HG02610 (cell line): ENCODE results near the gene USH2A.

ENCODE experiments used
- ATAC-seq: cut with Tn5 transposase; IDR thresholded peaks from one replicate; pipeline ENCODE4 v1.9.1; 2021; ENCODE audit warnings: mild to moderate bottlenecking, moderate library complexity; ENCODE audit not compliant: unreplicated experiment

USH2A gene

GRCh38 chr1:215971793-215972441 is 451.3 kb downstream of the USH2A start:
- no peak for ATAC-seq

GRCh38 chr1:215970406-215970805 is 452.8 kb downstream of the USH2A start:
- ATAC-seq = no peak

- ATAC-seq = no peak
Measured at GRCh38 chr1:215963621-215964020, 459.6 kb downstream of the USH2A start.

GRCh38 chr1:215963040-215963439 is 460.2 kb downstream of the USH2A start:
- ATAC-seq = no peak

- ATAC-seq = no peak
Measured at GRCh38 chr1:215958841-215959240, 464.4 kb downstream of the USH2A start.

- ATAC-seq = no peak
Measured at GRCh38 chr1:215957663-215958062, 465.6 kb downstream of the USH2A start.

- ATAC-seq = no peak
Measured at GRCh38 chr1:215932558-215932957, 490.7 kb downstream of the USH2A start.

GRCh38 chr1:215926670-215927069 is 496.6 kb downstream of the USH2A start:
- no peak for ATAC-seq

- ATAC-seq = no peak
Measured at GRCh38 chr1:215923129-215923824, 500.0 kb downstream of the USH2A start.

- ATAC-seq = no peak
Measured at GRCh38 chr1:215911406-215911968, 511.8 kb downstream of the USH2A start.

- ATAC-seq = no peak
Measured at GRCh38 chr1:215905493-215906115, 517.6 kb downstream of the USH2A start.

- ATAC-seq = no peak
Measured at GRCh38 chr1:215900684-215901083, 522.6 kb downstream of the USH2A start.

- no peak for ATAC-seq
Measured at GRCh38 chr1:215899901-215900300, 523.3 kb downstream of the USH2A start.

GRCh38 chr1:215895893-215896292 is 527.4 kb downstream of the USH2A start:
- no peak for ATAC-seq

- ATAC-seq = no peak
Measured at GRCh38 chr1:215895276-215895675, 528.0 kb downstream of the USH2A start.

GRCh38 chr1:215894617-215895016 is 528.6 kb downstream of the USH2A start:
- no peak for ATAC-seq

- ATAC-seq = no peak
Measured at GRCh38 chr1:215891266-215892057, 531.8 kb downstream of the USH2A start.

GRCh38 chr1:215890438-215890837 is 532.8 kb downstream of the USH2A start:
- peak; percentile 69 for ATAC-seq

- ATAC-seq = no peak
Measured at GRCh38 chr1:215889871-215890270, 533.4 kb downstream of the USH2A start.

GRCh38 chr1:215888159-215888558 is 535.1 kb downstream of the USH2A start:
- ATAC-seq = no peak

GRCh38 chr1:215887627-215888026 is 535.6 kb downstream of the USH2A start:
- ATAC-seq = no peak
